Measurements from ENCODE around the gene BLNK. TPM values are rescaled to one million over a fixed set of nuclear protein-coding genes. Genes with fewer than 3 reads are reported as not detected.
"Not testable (repeated sequence)": the region's sequence is repeated elsewhere in the genome, so short reads cannot be mapped to it uniquely, and the experiment has no call there.

Gene BLNK
- total and polyA plus RNA-seq, 7 experiments from 2014 or later: 0.17 to 6.5 (median 0.55) TPM; not detected in 1

GRCh38 chr10:96211764-96212163, 59.6 kb downstream of the BLNK start:
- POLR2A ChIA-PET: no interaction called here
- H3K27ac ChIP-seq (ENCODE audit: low read depth, low read length): no peak overlapping the region
- ATAC-seq: no peak

GRCh38 chr10:96208946-96209345, 62.4 kb downstream of the BLNK start:
- no peak for ATAC-seq
- no peaks in the 10 kb centered on the region for H3K27me3 ChIP-seq (ENCODE audit: control insufficient read depth in 2 of 2, insufficient read depth in 2 of 2, low read length in 2 of 2)
- H3K4me3 ChIP-seq (ENCODE audit: low read length): no peak overlapping the region
- POLR2A ChIA-PET: no interaction called here
- H3K4me1 ChIP-seq (ENCODE audit: control insufficient read depth in 2 of 2, insufficient read depth in 2 of 2, low read length in 2 of 2): no peaks in the 10 kb centered on the region
- DNase-seq: no peak
- H3K9me3 ChIP-seq (ENCODE audit: control insufficient read depth in 2 of 3, low read length in 3 of 3): no peaks in the 10 kb centered on the region
- H3K36me3 Mint-ChIP-seq: no peaks in the 10 kb centered on the region
- H3K4me1 Mint-ChIP-seq: no peaks in the 10 kb centered on the region
- no peak overlapping the region for H3K4me3 Mint-ChIP-seq
- H3K27me3 Mint-ChIP-seq: peaks cover 0 to 16% (median 9%) of the 10 kb centered on the region in 5 donors
- H3K27ac ChIP-seq (ENCODE audit: low read depth, low read length): no peak overlapping the region
- CTCF ChIA-PET: no interaction called here
- H3K36me3 ChIP-seq (ENCODE audit: control insufficient read depth in 2 of 3, insufficient read depth in 3 of 3, low read length in 3 of 3): no peaks in the 10 kb centered on the region
- no peaks in the 10 kb centered on the region for H3K9me3 Mint-ChIP-seq
- H3K27ac Mint-ChIP-seq: no peak overlapping the region
- intact Hi-C loops (cut with micrococcal nuclease): no loop called here

More at GRCh38 chr10:96211764-96212163, 59.6 kb downstream of the BLNK start:
- Mint-ChIP-seq H3K4me3 (no peak overlapping the region), H3K4me1 (no peaks in the 10 kb centered on the region), H3K9me3 (no peaks in the 10 kb centered on the region), H3K27ac (no peak overlapping the region), H3K27me3 (peaks cover 2 to 30% (median 18%) of the 10 kb centered on the region in 5 donors), H3K36me3 (no peaks in the 10 kb centered on the region)
- Histone ChIP-seq H3K36me3 (ENCODE audit: control insufficient read depth in 2 of 3, insufficient read depth in 3 of 3, low read length in 3 of 3) (no peaks in the 10 kb centered on the region), H3K27me3 (ENCODE audit: control insufficient read depth in 2 of 2, insufficient read depth in 2 of 2, low read length in 2 of 2) (no peaks in the 10 kb centered on the region), H3K4me1 (ENCODE audit: control insufficient read depth in 2 of 2, insufficient read depth in 2 of 2, low read length in 2 of 2) (no peaks in the 10 kb centered on the region), H3K4me3 (ENCODE audit: low read length) (no peak overlapping the region), H3K9me3 (ENCODE audit: control insufficient read depth in 2 of 3, low read length in 3 of 3) (no peaks in the 10 kb centered on the region)
- no peak for DNase-seq
- CTCF ChIA-PET: no interaction called here
- intact Hi-C loops (cut with micrococcal nuclease): no loop called here

- no peaks in the 10 kb centered on the region for H3K36me3 Mint-ChIP-seq
- H3K4me1 ChIP-seq (ENCODE audit: control insufficient read depth in 2 of 2, insufficient read depth in 2 of 2, low read length in 2 of 2): no peaks in the 10 kb centered on the region
- no peak for ATAC-seq
- DNase-seq: no peak
- no peaks in the 10 kb centered on the region for H3K9me3 Mint-ChIP-seq
- no peaks in the 10 kb centered on the region for H3K4me1 Mint-ChIP-seq
- H3K27me3 ChIP-seq (ENCODE audit: control insufficient read depth in 2 of 2, insufficient read depth in 2 of 2, low read length in 2 of 2): no peaks in the 10 kb centered on the region
- H3K36me3 ChIP-seq (ENCODE audit: control insufficient read depth in 2 of 3, insufficient read depth in 3 of 3, low read length in 3 of 3): no peaks in the 10 kb centered on the region
- intact Hi-C loops (cut with micrococcal nuclease): no loop called here
- peaks cover 0 to 15% (median 3%) of the 10 kb centered on the region in 5 donors for H3K27me3 Mint-ChIP-seq
- ChIA-PET CTCF (interaction anchor here (0.6 kb wide), 1 partner anchor 191 kb away, joined by 3 read pairs; no protein-coding TSS in a partner anchor), POLR2A (no interaction called here)
- no peak overlapping the region for H3K4me3 ChIP-seq (ENCODE audit: low read length)
- H3K27ac ChIP-seq (ENCODE audit: low read depth, low read length): no peak overlapping the region
- H3K4me3 Mint-ChIP-seq: no peak overlapping the region
- no peak overlapping the region for H3K27ac Mint-ChIP-seq
- H3K9me3 ChIP-seq (ENCODE audit: control insufficient read depth in 2 of 3, low read length in 3 of 3): no peaks in the 10 kb centered on the region
These were observed 63.1 kb downstream of the BLNK start for GRCh38 chr10:96208271-96208670.

GRCh38 chr10:96205580-96205979, 65.8 kb downstream of the BLNK start:
- H3K9me3 Mint-ChIP-seq: peaks cover 0 to 2% (median 0%) of the 10 kb centered on the region in 11 donors
- no peak overlapping the region for H3K4me3 Mint-ChIP-seq
- no peak for DNase-seq
- ATAC-seq: no peak
- Histone ChIP-seq H3K27me3 (ENCODE audit: control insufficient read depth in 2 of 2, insufficient read depth in 2 of 2, low read length in 2 of 2) (no peaks in the 10 kb centered on the region), H3K4me1 (ENCODE audit: control insufficient read depth in 2 of 2, insufficient read depth in 2 of 2, low read length in 2 of 2) (no peaks in the 10 kb centered on the region), H3K9me3 (ENCODE audit: control insufficient read depth in 2 of 3, low read length in 3 of 3) (no peaks in the 10 kb centered on the region), H3K4me3 (ENCODE audit: low read length) (no peak overlapping the region), H3K27ac (ENCODE audit: low read depth, low read length) (no peak overlapping the region), H3K36me3 (ENCODE audit: control insufficient read depth in 2 of 3, insufficient read depth in 3 of 3, low read length in 3 of 3) (no peaks in the 10 kb centered on the region)
- ChIA-PET CTCF (no interaction called here), POLR2A (no interaction called here)
- H3K27ac Mint-ChIP-seq: no peak overlapping the region
- no peaks in the 10 kb centered on the region for H3K4me1 Mint-ChIP-seq
- intact Hi-C loops (cut with micrococcal nuclease): no loop called here
- no peaks in the 10 kb centered on the region for H3K36me3 Mint-ChIP-seq
- peaks cover 0 to 20% (median 6%) of the 10 kb centered on the region in 5 donors for H3K27me3 Mint-ChIP-seq

- Mint-ChIP-seq H3K9me3 (peaks cover 0 to 2% (median 0%) of the 10 kb centered on the region in 11 donors), H3K27ac (no peak overlapping the region), H3K27me3 (peaks cover 4 to 25% (median 12%) of the 10 kb centered on the region in 5 donors), H3K36me3 (no peaks in the 10 kb centered on the region), H3K4me1 (no peaks in the 10 kb centered on the region), H3K4me3 (no peak overlapping the region)
- no peaks in the 10 kb centered on the region for H3K36me3 ChIP-seq (ENCODE audit: control insufficient read depth in 2 of 3, insufficient read depth in 3 of 3, low read length in 3 of 3)
- H3K9me3 ChIP-seq (ENCODE audit: control insufficient read depth in 2 of 3, low read length in 3 of 3): no peaks in the 10 kb centered on the region
- CTCF ChIA-PET: no interaction called here
- H3K4me3 ChIP-seq (ENCODE audit: low read length): no peak overlapping the region
- H3K27me3 ChIP-seq (ENCODE audit: control insufficient read depth in 2 of 2, insufficient read depth in 2 of 2, low read length in 2 of 2): no peaks in the 10 kb centered on the region
- POLR2A ChIA-PET: no interaction called here
- H3K4me1 ChIP-seq (ENCODE audit: control insufficient read depth in 2 of 2, insufficient read depth in 2 of 2, low read length in 2 of 2): no peaks in the 10 kb centered on the region
- H3K27ac ChIP-seq (ENCODE audit: low read depth, low read length): no peak overlapping the region
- intact Hi-C loops (cut with micrococcal nuclease): no loop called here
- DNase-seq (no peak), ATAC-seq (no peak)
These were observed 69.8 kb downstream of the BLNK start for GRCh38 chr10:96201525-96201924.

GRCh38 chr10:96189505-96189904, 81.9 kb downstream of the BLNK start:
- H3K27me3 Mint-ChIP-seq: peaks cover 12 to 41% (median 28%) of the 10 kb centered on the region in 5 donors

GRCh38 chr10:96188916-96189315, 82.5 kb downstream of the BLNK start:
- Mint-ChIP-seq H3K27me3 (peaks cover 12 to 45% (median 32%) of the 10 kb centered on the region in 5 donors), H3K4me3 (no peak overlapping the region), H3K4me1 (peaks cover 0 to 2% (median 0%) of the 10 kb centered on the region in 7 donors), H3K36me3 (peaks cover 0 to 16% (median 7%) of the 10 kb centered on the region in 5 donors), H3K27ac (no peak overlapping the region), H3K9me3 (peaks cover 8 to 30% (median 14%) of the 10 kb centered on the region in 11 donors)
- no peak overlapping the region for H3K27ac ChIP-seq (ENCODE audit: low read depth, low read length)
- DNase-seq (no peak), ATAC-seq (no peak)
- H3K9me3 ChIP-seq (ENCODE audit: control insufficient read depth in 2 of 3, low read length in 3 of 3): no peaks in the 10 kb centered on the region
- POLR2A ChIA-PET: no interaction called here
- intact Hi-C loops (cut with micrococcal nuclease): no loop called here
- no peaks in the 10 kb centered on the region for H3K4me1 ChIP-seq (ENCODE audit: control insufficient read depth in 2 of 2, insufficient read depth in 2 of 2, low read length in 2 of 2)
- H3K27me3 ChIP-seq (ENCODE audit: control insufficient read depth in 2 of 2, insufficient read depth in 2 of 2, low read length in 2 of 2): no peaks in the 10 kb centered on the region
- no peaks in the 10 kb centered on the region for H3K36me3 ChIP-seq (ENCODE audit: control insufficient read depth in 2 of 3, insufficient read depth in 3 of 3, low read length in 3 of 3)
- no peak overlapping the region for H3K4me3 ChIP-seq (ENCODE audit: low read length)
- CTCF ChIA-PET: no interaction called here

More at GRCh38 chr10:96189505-96189904, 81.9 kb downstream of the BLNK start:
- H3K4me1 ChIP-seq (ENCODE audit: control insufficient read depth in 2 of 2, insufficient read depth in 2 of 2, low read length in 2 of 2); H3K4me3 ChIP-seq (ENCODE audit: low read length); H3K27me3 ChIP-seq (ENCODE audit: control insufficient read depth in 2 of 2, insufficient read depth in 2 of 2, low read length in 2 of 2); H3K27ac Mint-ChIP-seq; H3K36me3 ChIP-seq (ENCODE audit: control insufficient read depth in 2 of 3, insufficient read depth in 3 of 3, low read length in 3 of 3); H3K27ac ChIP-seq (ENCODE audit: low read depth, low read length); POLR2A ChIA-PET; H3K9me3 ChIP-seq (ENCODE audit: control insufficient read depth in 2 of 3, low read length in 3 of 3); H3K4me1 Mint-ChIP-seq; DNase-seq; ATAC-seq; H3K4me3 Mint-ChIP-seq; CTCF ChIA-PET; intact Hi-C loops (cut with micrococcal nuclease): not testable (repeated sequence)
- peaks cover 0 to 16% (median 7%) of the 10 kb centered on the region in 5 donors for H3K36me3 Mint-ChIP-seq
- H3K9me3 Mint-ChIP-seq: peaks cover 4 to 24% (median 10%) of the 10 kb centered on the region in 11 donors
